ENCODE measurements around the gene CCER1. TPM values are rescaled to one million over a fixed set of nuclear protein-coding genes. Genes with fewer than 3 reads are reported as not detected.

The CCER1 gene
- total and polyA plus RNA-seq, 2 donors from 2014 or later = not detected

DNA sequence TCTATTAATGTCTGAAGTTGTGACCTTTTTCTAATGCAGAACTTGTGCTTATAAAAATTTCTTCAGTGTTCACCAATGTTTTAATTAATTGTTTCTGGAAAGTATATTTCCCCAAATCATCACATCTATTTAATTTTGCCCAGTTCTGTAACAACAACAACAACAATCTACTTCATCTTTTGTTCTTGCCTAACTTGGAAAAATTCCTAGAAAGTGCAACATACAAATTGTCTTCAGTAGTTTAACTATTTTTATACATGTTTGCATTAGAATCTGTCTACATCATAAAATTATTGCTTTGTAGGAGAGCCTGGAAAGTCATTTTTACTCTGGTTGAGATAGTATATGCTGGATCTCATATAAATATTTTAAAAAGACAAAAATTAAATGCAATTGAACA lies 38.5 kb downstream of the CCER1 start:
- Histone ChIP-seq H3K9me3 (ENCODE audit: control insufficient read depth in 2 of 3, insufficient read depth in 1 of 3, low read length in 3 of 3) (no peaks in the 10 kb centered on the region), H3K27me3 (ENCODE audit: control insufficient read depth, insufficient read depth, low read length) (no peaks in the 10 kb centered on the region), H3K4me3 (ENCODE audit: low read length in 3 of 3) (no peak overlapping the region), H3K9ac (ENCODE audit: low read length in 3 of 3) (no peak overlapping the region), H3K36me3 (ENCODE audit: control insufficient read depth in 2 of 3, insufficient read depth in 3 of 3, low read length in 3 of 3) (no peaks in the 10 kb centered on the region), H3K4me1 (ENCODE audit: control insufficient read depth in 2 of 3, insufficient read depth in 2 of 3, low read depth in 1 of 3, low read length in 3 of 3) (peaks cover 0 to under 1% (median 0%) of the 10 kb centered on the region in 3 donors), H3K27ac (ENCODE audit: low read depth in 2 of 2, low read length in 2 of 2) (no peak overlapping the region)
- intact Hi-C loops (cut with DNase I) = no loop called here
- no peak for TF ChIP-seq CTCF (IDR thresholded peaks at IDR 0.05; ENCODE audit: borderline replicate concordance, extremely low read depth, insufficient read depth)
- DNase-seq (peak in 1 of 5 donors; percentile 28), FAIRE-seq (no peak)

DNA sequence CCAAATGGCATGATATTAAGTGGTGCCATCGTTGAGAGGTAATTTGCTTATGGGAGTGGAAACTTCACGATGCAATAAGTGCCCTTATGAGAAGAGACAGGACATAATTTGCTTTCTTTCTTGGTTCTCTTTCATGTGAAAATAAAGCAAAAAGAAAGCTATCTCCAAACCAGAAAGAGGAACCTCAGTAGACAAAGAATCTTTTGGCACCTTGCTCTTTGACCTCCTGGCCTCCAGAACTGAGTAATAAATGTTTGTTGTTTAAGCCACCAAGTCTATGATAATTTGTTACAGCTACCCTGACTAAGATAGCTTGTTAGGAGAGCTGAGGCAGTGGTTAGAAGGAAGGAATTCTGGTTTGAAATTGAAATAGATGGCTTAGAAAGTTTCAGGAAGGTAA lies 39.6 kb downstream of the CCER1 start:
- FAIRE-seq = no peak
- Histone ChIP-seq H3K27me3 (ENCODE audit: control insufficient read depth, insufficient read depth, low read length) (no peaks in the 10 kb centered on the region), H3K9me3 (ENCODE audit: control insufficient read depth in 2 of 3, insufficient read depth in 1 of 3, low read length in 3 of 3) (no peaks in the 10 kb centered on the region), H3K36me3 (ENCODE audit: control insufficient read depth in 2 of 3, insufficient read depth in 3 of 3, low read length in 3 of 3) (no peaks in the 10 kb centered on the region), H3K4me3 (ENCODE audit: low read length in 3 of 3) (no peak overlapping the region), H3K4me1 (ENCODE audit: control insufficient read depth in 2 of 3, insufficient read depth in 2 of 3, low read depth in 1 of 3, low read length in 3 of 3) (no peaks in the 10 kb centered on the region), H3K27ac (ENCODE audit: low read depth in 2 of 2, low read length in 2 of 2) (no peak overlapping the region), H3K9ac (ENCODE audit: low read length in 3 of 3) (no peak overlapping the region)
- DNase-seq = no peak
- intact Hi-C loops (cut with DNase I) = no loop called here
- TF ChIP-seq CTCF (IDR thresholded peaks at IDR 0.05; ENCODE audit: borderline replicate concordance, extremely low read depth, insufficient read depth) = no peak

DNA sequence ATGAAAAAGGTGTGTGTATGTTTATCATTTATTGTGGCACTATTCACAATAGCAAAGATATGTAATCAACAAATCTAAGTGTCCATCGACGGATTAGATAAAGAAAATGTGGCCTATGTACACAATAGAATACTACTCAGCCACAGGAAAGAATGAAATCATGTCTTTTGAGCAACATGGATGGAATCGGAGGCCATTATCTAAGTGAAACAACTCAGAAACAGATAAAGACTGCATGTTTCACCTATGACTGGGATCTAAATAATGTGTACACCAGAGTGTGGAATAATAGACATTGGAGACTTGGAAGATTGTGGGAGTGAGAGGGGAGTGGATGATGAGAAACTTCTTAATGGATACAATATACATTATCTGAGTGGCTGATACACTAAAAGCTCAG lies 44.0 kb downstream of the CCER1 start:
- Histone ChIP-seq H3K36me3 (ENCODE audit: control insufficient read depth in 2 of 3, insufficient read depth in 3 of 3, low read length in 3 of 3) (no peaks in the 10 kb centered on the region), H3K4me3 (ENCODE audit: low read length in 3 of 3) (no peak overlapping the region), H3K9ac (ENCODE audit: low read length in 3 of 3) (no peak overlapping the region), H3K27ac (ENCODE audit: low read depth in 2 of 2, low read length in 2 of 2) (no peak overlapping the region), H3K4me1 (ENCODE audit: control insufficient read depth in 2 of 3, insufficient read depth in 2 of 3, low read depth in 1 of 3, low read length in 3 of 3) (no peaks in the 10 kb centered on the region), H3K9me3 (ENCODE audit: control insufficient read depth in 2 of 3, insufficient read depth in 1 of 3, low read length in 3 of 3) (no peaks in the 10 kb centered on the region), H3K27me3 (ENCODE audit: control insufficient read depth, insufficient read depth, low read length) (no peaks in the 10 kb centered on the region)
- no peak for TF ChIP-seq CTCF (IDR thresholded peaks at IDR 0.05; ENCODE audit: borderline replicate concordance, extremely low read depth, insufficient read depth)
- no peak for DNase-seq
- intact Hi-C loops (cut with DNase I) = no loop called here
- no peak for FAIRE-seq
